CD4-positive, alpha-beta T cell treated with Interleukin-4 for 4 hours (primary cell): Measurements from ENCODE around the gene MAPK8IP3.
"Not testable (repeated sequence)": the region's sequence is repeated elsewhere in the genome, so short reads cannot be mapped to it uniquely, and the experiment has no call there.

Experiments used
- DNase-seq: peaks from one replicate; pipeline ENCODE4 v3.0.0-alpha.2; 2020

Gene MAPK8IP3

DNA sequence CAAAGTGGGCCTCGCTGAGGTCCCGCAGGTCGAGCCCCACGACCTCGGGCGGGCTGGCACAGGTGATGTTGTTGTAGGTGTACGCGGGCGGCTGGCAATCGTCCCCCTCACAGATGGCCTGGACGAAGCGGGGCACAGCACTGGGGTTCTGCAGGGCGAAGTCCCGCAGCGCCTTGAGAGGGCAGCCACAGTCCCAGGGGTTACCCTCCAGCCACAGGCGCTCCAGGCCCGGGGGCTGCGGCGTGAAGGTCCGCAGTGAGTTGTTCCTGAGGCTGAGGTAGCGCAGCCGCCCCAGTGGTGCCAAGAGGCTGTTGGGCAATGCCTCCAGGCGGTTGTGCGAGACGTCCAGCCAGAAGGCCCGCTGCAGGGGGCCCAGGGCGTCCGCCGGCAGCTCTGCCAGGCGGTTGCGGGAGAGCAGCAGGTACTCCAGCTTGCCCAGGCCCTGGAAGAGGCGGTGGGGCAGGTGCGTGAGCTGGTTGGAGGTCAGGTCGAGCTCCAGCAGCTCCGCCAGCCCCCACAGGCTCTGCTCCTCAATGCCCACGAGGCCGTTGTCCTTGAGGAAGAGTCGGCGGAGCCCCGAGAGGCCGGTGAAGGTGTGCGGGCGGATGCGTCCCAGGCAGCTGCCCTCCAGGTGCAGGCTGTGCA lies 84.7 kb downstream of the MAPK8IP3 start:
- DNase-seq: no peak

DNA sequence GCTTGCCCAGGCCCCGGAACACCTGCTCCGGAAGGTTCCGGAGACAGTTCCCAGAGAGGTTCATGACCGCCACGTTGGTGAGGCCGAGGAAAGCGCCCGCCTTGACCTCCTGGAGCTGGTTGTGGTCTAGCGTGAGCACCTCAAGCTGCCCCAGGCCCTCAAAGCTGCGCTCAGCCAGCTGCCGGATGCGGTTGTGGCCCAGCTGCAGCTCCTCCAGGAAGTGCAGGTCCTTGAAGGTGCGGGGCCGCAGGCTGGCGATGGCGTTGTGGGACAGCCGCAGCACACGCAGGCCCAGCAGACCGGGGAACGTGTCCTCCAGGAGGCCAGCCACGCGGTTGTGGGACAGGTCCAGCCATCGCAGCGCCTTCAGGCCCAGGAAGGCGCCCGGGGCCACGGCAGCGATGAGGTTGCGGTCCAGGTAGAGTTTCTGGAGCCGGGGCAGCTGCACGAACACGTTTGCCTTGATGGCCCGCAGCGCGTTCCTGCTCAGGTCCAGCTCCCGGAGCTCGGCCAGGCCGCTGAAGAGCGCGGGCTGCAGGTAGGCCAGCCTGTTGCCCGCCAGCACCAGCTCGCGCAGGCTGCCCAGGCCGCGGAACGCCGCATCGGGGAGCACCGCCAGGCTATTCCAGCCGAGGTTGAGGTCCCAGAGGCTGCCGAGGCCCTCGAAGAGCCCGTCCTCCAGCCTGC lies 85.4 kb downstream of the MAPK8IP3 start:
- no peak for DNase-seq

DNA sequence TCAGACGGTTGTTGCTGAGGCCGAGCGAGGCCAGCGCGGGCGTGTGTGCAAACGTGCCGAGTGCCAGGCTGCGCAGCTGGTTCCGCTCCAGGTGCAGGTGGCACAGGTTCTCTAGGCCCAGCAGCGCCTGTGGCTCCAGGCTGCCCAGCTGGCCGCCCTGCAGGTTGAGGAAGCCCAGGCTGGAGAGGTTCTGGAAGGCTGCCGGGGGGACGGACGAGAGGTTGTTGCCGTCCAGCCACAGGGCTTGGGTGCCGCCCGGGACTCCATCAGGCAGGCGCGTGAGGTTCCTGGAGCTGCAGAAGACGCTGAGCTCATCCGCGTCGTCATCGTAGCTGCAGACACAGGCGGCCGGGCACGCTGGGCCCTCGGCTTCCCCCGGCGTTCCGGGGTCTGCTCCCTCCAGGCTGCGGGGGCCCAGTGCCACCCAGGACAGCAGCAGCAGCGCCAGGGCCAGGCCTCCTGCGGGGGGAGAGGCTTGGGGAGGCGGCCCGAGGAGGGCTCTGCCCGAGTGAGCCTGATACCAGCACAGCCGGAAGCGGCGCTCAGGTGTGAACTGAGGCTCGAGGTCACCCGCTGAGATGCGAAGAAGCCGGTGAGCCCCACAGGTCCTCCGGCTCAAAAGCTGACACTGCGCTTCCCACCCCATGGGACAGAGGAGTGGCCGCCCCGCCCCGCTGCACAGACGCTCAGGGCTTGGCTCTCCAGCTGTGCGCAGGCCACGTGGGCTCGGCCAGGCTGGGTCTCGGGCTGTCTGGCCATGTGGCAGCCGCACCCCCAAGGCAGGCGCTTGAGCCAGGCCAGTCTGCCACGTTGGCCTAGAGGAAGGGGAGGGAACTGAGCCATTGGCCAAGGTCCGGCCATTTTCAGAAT lies 86.2 kb downstream of the MAPK8IP3 start:
- no peak for DNase-seq

DNA sequence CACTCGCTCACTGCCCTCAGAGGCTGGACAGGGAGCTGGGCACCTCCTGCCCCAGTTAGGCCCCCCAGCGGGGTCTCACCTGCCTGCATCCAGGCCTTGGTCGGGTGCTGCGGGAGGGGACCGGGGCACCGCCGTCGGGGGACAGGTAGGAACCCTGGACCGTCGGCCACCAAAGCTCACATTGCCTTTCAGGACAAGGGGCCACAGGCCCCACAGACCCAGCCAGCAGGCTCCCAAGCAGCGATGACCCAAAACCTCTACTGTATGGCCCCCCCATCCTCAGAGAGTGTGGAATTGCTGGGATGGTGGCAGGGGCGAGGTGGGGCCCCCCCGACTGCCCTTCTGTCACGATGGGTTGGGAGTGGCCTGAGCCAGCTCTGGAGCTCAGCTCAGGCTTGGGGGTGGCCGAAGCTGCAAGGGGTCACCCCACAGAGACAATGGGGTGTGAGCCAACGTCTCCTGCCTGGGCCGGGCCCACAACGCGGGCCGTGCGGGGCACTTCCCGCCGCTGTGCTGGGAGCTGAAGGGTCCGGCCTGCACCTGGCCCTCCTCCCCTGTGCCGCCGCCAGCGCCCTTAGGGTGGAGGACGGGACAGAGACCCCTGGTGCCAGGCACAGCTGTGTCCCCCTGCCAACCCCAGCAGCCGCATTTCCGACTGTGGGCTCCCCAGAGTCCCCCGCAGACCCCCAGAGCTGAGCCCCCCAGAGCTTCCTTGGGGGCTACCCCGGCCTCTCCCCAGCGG lies 87.0 kb downstream of the MAPK8IP3 start:
- no peak for DNase-seq

DNA sequence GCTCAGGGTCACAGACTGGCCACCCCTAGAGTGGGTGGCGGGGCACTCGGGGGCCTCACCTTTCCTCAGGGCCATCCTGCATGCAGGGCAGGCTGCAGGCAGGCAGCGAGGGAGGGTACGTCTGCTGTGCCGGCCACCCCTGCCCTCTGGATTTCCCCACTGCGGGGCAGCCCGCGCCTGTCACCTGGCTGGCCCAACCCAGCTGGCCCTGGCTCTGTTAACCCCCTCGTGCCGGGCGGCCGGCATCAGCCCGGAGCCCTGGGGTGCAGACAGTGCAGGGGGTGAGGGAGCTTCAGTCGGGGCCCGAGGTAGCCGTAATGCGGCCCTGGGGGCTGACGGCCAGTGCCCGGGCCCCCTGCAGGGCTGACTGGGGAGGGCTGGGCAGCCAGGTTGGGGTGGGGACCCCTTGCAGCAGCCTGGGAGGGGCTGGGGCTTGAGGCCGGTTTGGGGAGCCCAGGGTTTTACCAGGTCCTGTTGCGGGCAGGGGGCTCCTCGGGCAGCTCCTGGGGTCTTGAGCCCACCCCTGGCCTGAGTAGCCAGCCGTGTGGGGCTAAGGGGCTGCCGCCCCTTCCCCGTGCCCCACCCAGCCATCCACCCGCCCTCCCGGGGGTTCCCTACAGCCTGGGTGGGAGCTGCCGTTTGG lies 87.7 kb downstream of the MAPK8IP3 start, which contains the start of gene IGFALS:
IGFALS (minus strand) TSS at position 128 of the 643 bp plus-strand sequence; CDS start at position 75, 53 bp downstream.
- no peak for DNase-seq

DNA sequence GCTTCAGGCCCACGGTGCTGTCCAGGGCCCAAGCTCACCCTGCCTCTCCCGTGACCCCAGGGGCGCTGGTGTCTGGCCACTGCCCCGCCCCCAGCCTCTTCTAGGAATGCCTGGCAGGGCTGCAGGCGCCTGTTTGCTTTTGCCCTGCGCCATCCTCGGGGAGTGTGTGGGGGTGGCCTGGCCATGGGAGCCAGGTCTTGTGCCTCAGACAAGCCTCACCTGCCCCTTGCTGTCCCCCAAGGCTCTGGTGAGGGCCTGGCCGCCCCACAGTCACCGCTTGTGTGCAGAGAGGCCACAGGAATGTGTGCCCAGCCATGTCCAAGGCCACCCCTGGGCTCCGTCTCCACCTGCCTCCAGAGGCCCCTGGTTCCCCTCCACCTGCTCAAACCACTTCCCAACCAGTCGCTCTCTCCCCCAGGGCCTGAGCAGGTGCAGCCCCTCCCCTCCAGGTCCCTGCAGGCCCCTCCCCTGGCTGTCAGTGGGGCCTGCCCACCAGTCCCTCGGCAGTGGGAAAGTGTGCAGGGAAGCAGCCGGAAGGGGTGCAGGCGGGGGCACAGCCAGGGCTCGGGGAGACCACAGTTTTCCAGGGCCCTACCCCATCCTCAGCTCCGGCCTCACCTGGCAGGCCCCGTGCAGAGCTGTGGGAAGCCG lies 88.4 kb downstream of the MAPK8IP3 start:
- no peak for DNase-seq

DNA sequence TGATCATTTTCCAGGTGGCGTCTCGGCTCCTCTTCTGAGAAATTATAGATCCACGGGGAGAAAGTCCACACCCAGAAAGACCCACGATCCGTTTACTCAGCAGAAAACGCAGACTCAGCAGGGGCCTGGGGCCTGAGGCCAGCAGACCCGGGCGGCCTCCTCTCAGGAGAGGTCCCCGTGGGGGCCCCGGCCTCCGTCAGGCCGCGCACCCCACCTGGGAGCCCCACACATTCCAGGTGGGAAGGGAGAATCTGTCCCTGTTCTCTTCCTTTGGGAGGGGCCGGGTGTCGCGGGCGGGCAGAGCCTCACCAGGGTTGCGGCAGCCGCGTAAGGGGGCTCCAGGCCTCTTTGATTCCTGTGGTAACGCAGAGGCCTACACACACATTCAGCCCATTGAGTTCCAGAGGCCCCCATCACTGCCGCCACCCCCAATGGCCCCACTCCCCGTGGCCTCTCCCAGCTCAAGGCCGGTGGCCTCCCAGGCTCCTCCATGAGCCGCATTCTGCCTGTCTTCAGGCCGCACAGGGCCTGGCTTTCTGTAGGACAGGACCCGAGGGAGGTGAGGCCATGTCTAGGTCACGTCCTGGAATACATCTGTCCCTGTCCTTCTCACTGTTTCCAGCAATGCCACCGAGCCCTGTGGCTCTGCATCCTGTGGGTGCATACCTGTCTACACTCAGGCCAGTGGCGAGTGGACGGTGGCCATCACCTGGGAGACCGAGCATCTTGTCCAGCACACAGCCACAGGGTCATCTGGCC lies 89.1 kb downstream of the MAPK8IP3 start:
- no peak for DNase-seq

DNA sequence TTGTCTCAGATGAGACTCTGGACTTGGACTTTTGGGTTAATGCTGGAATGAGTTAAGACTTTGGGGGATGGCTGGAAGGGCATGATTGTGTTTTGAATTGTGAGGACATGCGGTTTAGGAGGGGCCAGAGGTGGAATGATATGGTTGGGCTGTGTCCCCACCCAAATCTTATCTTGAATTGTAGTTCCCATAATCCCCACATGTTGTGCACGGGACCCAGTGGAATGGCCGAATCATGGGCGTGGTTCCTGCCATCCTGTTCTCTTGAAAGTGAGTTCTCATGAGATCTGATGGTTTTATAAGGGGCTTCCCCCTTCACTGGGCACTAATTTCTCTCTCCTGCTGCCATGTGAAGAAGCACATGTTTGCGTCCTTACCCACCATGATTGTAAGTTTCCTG lies 93.3 kb downstream of the MAPK8IP3 start:
- not testable (repeated sequence) for DNase-seq

DNA sequence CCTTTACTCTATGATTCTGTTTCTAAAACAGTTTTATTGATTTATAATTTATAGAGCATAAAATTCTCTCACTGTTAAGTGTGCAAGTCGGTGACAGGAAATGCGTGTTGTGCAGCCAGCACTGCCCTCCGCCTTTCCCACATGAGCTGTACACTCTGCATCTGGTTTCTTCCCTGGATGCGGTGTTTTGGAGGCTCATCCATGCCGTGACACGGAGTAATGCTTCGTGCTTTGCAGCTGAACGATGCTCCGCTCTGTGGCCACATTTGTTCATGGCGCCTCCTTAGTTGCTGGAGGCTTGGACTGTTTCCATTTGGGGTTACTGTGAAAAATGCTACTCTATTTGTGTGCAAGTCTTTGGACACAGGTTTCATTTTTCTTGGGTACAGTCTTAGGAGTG lies 94.7 kb downstream of the MAPK8IP3 start:
- no peak for DNase-seq

DNA sequence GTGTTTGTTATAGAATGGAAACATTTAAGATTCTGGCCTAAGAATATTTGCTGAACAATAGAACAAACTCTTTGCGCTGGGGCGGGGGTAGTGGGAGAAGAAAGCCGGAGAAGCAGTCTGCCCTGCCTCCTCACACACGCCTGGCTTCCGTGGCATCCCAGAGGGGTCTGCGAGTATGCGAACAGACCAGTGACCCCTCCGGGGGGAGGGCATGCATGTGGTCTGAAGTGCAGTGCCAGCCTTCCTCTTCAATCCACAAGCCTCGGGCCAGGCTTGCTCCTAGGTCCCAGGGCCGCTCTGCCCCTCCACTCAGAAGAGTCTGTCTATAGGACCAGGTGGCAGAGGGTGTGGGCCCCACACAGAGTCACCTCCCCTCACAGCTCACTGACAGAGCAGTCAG lies 101.6 kb downstream of the MAPK8IP3 start:
- no peak for DNase-seq

DNA sequence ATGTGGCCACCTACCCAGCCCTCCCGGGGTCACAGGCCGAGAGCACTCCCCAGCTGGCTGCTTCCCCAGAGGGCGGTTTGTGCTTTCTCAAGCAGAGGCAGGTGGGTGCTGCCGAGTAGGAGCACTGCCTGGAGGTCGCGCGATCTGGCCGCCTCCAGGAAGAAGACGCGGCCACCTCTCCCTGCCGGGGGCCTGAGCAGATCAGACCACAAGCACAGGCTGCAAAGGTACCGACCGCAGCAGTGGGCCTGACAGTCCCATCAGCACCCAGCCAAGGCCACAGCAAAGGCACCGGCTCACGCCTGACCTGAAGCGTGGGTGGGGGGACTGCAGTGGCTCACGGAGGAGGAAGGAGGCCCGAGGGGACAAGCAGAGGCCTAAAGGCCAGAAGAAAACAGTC lies 102.7 kb downstream of the MAPK8IP3 start:
- no peak for DNase-seq

DNA sequence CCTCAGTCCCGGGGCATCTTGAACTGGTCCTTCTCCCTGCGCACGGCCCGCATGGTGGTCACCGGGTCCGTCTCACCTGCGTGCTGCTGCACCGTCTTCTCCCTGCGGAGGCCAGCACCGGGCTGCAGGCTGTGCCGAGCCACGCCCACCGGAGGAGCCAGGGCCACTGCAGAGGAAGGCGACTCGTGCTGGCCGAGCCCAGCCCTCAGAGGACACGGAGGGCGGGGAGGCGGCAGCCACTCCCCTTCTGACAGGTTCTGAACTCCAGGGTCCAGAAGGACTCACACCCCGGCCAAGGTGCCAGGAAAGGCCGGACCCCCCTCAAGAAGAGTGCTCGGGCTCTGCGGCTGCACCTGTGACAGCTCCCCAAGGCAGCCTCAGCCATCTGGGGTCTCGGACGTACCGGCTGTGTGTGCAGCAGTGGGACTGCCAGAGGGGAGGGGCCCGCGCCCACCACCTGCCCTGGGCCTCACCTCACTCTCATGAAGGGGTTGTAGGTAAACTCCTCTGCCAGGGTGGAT lies 103.3 kb downstream of the MAPK8IP3 start:
- no peak for DNase-seq

DNA sequence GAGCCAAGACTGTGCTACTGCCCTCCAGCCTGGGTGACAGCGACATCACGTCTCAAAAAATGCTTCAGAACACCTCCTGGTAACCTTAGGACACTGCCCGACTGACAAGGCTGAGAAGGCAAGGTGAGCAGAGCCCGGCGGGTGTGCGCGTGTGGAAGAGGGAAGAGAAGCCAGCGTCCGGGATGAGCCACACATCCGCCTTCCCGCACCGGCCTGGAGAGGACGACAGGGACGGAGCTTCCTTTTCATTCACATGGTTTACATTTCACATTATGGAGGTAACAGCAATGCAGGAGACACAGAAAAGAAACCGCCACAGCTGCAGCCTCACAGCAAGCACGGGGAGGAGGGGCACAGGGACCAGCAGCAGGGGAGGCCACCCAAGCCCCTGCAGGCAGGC lies 104.1 kb downstream of the MAPK8IP3 start:
- no peak for DNase-seq

DNA sequence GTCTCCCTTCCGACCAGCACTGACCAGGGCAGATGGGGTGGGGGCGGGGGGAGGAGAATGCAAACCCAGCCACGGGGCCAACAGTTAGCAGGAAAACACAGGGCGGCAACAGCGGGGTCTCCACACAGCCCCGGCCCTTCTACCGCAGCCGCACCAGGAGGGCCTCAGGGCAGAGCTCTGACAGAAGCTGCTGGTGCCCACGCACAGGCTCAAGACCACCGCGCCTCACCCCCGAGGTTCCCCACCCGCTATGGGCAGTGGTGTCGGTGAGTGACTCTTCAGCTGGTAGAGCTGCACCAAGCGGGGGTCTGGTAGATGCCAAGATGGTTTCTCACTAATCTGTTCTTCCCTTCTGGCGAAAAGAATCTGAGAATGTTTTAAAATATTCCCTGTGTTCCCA lies 104.5 kb downstream of the MAPK8IP3 start:
- DNase-seq: no peak

DNA sequence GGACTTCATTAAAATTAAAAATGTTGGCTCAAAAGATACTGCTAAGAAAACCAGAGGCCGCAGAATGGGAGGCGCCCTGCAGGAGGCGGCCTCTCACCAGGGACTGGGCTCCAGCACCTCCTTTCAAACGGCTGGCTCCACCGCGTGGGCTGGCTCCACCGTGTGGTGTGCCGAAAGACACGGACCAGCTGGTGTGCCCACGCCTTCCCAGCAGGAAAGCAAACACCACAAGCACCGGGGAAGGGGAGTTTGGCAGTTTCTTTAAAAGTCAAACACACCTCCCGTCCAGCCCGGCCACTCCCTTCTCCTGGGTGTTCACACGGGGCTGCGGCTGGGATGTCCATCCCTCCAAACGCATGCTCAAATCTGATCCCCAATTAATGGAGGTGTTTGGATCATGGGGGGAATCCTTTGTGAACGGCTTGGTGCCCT lies 106.8 kb downstream of the MAPK8IP3 start:
- DNase-seq: peak; percentile 8

DNA sequence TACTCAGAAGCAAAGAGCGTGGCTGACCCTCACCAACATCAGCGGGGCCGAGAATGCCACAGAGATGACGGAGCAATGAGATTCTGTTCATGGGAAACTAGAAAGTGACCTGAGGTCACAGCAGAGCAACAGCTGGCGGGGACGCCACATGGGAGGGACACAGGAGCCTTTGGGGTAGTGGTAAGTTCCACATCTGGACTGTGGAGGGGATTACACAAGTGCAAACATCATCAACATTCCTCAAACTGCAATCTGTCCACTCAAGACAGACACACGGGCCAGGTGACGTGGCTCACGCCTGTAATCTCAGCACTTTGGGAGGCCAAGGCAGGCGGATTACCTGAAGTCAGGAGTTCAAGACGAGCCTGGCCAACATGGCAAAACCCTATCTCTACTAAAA lies 109.5 kb downstream of the MAPK8IP3 start:
- no peak for DNase-seq

DNA sequence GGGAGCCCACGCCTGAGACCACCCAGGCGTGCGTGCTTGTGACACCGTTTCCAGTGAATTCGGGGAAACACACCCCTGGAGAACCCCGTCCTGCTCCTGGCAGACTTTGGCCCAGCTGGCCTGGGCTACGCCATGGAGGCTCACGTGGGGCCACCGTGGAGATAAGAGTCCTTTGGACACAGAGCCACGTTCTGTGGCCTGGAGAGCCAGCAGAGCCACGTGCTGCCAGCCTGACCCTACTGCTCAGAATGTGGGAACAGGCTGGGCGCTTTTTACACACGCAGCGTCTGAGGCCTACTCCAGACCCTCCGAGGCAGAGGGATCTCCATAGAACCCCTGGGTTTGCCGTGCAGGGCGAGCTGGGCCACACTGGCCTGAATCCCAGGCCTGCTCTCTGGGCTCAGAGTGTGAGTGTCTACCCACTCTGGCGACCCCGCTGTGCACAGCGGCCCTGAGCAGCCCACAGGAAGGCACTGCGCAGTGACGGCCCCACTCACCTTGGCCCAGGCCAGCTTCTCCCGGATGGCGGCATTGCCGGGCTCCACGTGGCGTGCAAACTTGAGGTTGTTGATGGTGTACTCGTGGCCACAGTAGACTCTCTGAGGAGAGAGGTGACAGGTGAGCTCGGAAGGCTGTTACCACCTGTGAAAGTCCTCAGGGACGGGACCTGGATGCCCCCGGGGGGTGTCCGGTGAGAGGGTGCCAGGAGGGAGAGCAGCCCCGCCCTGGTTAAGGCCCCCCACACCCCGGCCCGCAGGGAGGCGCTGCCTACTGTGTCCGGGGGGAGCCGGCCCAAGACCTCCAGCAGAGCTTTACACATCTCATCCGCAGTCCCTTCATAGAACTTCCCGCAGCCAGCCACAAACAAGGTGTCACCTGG lies 110.6 kb downstream of the MAPK8IP3 start:
- no peak for DNase-seq

DNA sequence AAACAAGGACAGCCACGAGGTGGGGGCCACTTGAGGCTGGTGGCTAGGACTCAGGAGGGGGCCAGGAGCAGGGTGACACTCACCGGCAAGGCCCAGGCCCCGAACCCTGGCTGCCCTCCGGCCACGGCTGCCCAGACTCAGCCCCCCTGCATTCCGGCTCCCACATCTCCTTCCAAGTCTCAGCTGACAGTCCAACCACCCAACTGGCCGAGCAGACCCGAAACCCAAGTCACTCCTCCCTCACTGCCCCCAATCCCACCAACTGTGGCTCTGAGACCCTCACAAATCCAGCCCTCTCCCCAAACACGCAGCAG lies 111.2 kb downstream of the MAPK8IP3 start:
- no peak for DNase-seq

DNA sequence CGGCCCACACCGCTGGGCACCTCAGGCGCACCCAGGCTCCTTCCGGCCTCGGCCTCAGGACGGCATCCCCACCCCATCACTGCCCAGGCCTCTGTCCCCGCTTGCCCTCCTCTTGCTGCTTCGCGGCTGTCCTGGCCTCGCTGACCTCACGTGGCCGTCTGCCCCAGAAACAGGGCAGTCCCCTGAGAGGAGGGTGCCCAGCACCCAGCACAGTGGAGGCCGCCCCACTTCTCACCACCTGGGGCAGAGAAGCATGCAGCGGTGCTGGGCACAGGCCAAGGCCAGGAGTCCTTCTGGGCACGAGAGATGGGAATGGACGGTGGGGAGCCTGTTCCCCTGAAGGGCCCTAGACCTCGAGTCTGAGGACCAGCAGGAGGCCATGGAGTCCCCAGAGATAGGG lies 111.7 kb downstream of the MAPK8IP3 start:
- DNase-seq: no peak
